Measurements from ENCODE around the gene TRMT112.

The TRMT112 gene

DNA sequence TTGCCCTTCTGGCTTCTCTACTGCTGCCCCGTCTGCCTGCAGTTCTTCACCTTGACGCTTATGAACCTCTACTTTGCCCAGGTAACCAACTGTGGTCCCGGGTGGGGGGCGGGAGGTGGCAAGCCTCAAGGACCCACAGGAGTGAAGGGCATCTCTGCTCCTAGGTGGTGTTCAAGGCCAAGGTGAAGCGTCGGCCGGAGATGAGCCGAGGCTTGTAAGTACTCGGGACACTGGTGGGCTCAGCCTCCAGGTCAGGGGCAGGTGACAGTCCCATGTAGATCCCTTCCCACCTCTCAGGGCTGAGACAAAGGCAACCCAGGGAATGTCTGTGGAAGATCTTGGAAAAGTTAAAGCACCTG is 30.6 kb downstream of the TRMT112 start:
- H3K27me3 ChIP-seq (ENCODE audit: control insufficient read depth, insufficient read depth, low read length): peaks cover 7% of the 10 kb centered on the region
- no peak overlapping the region for H3K4me3 ChIP-seq (ENCODE audit: low read length)
- H3K9ac ChIP-seq (ENCODE audit: low read length): no peak overlapping the region
- peaks cover 13% of the 10 kb centered on the region for H3K4me1 ChIP-seq (ENCODE audit: control insufficient read depth, insufficient read depth, low read length)
- H3K36me3 ChIP-seq (ENCODE audit: control insufficient read depth, insufficient read depth, low read length): peaks cover 2% of the 10 kb centered on the region
- H3K27ac ChIP-seq (ENCODE audit: low read depth, low read length): no peak overlapping the region

DNA sequence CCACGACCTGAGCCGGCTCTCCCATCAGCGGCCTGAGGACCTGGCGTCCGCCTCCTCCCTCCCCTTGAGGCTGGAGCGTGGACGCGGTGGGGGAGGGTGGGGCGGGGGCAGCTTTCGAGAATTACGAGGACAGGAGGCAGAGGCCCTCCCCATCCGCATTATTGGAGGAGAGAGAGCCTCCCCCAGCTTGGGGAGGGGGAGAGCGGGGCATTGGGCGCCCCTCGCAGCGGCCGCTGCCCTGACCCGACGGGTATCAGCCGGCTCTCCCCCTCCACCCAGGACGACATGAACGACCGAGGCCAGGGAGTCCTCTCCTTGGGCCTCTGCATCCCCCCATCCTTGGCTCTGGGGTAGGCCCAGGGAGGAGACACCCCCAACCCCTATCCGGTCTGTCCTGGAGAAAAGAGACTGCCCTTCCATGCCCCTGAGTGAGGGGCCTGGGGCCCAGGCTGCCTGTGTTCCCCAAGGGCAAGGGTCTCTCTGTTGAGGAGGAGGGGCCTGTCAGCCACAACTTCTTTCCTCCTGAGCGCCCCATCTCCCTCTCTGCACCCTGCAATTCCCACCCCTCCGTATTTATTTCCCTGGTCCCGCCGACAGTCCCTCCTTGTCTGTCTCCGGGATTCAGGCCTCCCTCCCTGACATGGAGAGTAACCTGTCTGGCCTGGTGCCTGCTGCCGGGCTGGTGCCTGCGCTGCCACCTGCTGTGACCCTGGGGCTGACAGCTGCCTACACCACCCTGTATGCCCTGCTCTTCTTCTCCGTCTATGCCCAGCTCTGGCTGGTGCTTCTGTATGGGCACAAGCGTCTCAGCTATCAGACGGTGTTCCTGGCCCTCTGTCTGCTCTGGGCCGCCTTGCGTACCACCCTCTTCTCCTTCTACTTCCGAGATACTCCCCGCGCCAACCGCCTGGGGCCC is 31.2 kb downstream of the TRMT112 start:
- peaks cover 13% of the 10 kb centered on the region for H3K4me1 ChIP-seq (ENCODE audit: control insufficient read depth, insufficient read depth, low read length)
- H3K9ac ChIP-seq (ENCODE audit: low read length): no peak overlapping the region
- peaks cover 2% of the 10 kb centered on the region for H3K36me3 ChIP-seq (ENCODE audit: control insufficient read depth, insufficient read depth, low read length)
- peaks cover 5% of the 10 kb centered on the region for H3K27me3 ChIP-seq (ENCODE audit: control insufficient read depth, insufficient read depth, low read length)
- peak overlapping the region; percentile 28 for H3K27ac ChIP-seq (ENCODE audit: low read depth, low read length)
- H3K4me3 ChIP-seq (ENCODE audit: low read length): peak overlapping the region; percentile 66

DNA sequence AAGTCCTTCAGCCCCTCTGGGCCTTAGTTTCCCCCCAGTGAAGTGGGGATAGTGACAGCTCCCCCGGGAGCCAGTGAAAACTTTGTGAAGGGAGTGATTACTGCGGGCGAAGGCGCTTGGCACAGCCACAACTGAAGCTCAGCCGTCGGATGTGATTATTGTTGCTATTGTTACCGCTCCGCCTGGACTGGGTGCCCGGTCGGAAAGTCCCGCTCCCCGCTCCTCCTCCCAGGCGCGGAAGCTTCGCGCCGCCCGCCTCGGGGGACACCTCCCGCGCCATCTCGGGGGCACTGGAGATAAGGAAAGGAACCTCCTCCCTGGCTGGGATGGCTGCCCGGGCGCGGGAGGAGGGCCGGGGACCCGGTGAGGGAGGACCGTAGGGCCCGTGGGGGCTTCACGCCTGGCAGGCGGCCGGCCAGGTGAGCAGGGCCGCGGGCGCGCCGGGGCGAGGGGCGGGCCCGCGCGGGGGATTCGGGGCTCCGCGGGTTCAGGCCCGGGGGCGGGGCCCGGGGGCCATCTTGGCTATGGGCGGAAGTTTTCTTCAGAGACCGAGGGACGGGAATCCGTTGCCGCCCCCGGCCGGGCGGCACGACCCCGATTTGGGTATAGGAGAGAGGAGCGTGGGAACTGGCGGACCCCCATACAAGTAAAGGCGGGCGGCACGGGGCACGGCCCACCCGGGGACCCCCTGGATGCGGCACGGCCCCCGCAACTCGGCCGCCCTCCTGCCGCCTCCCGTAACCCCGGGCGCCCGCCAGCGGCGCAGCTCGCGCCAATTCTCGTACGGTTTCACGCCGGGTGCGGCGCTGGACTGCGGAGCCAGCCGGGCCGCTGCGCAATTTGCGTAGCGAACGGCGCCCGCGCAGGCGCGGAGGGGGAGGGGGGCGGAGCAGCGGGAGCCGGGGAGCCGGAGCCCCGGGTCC is 32.1 kb downstream of the TRMT112 start, which contains the start of gene GPR137:
GPR137 (plus strand) TSS at position 887 of the 923 bp plus-strand sequence. CDS start 677 bp downstream, outside the sequence.
- Histone ChIP-seq H3K27ac (ENCODE audit: low read depth, low read length) (peak within 1 kb of the TSS; percentile 84), H3K4me3 (ENCODE audit: low read length) (peak within 1 kb of the TSS; percentile 84), H3K9ac (ENCODE audit: low read length) (peak within 1 kb of the TSS; percentile 53), H3K27me3 (ENCODE audit: control insufficient read depth, insufficient read depth, low read length) (no peaks in the 10 kb centered on the region), H3K4me1 (ENCODE audit: control insufficient read depth, insufficient read depth, low read length) (peaks cover 13% of the 10 kb centered on the region), H3K36me3 (ENCODE audit: control insufficient read depth, insufficient read depth, low read length) (peaks cover 2% of the 10 kb centered on the region)

DNA sequence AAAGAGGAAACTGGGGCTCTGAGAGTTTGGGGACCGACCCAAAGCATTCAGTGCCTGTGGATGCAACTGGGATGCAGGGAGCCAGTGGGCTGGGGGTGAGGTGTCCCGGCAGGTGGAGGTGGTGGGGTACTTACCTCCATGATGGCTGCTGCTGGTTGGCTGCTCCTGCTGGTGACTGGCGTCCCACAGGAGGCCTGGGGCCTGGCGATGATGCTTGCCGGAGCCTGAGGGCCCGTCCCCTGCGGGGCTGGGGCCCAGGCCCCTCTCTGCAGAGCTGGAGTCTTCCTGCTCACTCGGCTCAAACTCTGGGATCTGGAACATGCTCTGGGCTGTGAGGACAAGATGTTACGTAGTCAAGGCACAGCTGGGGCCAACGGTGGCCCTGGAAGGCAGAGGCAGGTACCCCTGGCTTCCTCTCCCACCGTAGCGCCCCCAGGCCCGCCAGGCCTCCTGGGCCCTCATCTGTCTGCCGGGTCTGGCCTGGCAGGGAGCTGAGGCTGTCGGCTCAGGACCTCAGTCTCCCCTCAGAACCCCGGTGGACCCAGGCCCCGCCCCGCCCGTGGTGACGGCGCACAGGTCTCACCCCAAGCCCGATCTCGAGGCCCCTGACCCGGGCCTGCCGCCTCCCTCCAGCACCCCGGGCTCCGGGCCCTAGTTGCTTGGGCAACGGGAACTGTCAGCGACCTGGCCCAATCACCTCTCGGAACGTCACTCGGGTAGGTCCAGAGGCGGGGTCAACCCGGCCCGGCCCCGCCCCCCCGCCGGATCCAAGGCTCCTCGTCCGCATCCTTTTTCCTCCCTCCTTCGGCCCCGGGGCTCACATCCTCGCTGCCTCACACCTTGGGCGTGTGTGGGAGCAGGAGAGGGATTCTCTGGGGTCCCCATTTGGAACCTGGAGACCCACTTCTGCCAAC is 33.1 kb downstream of the TRMT112 start, which contains the start of gene BAD:
BAD (minus strand) TSS at position 618 of the 914 bp plus-strand sequence; CDS start at position 321, 297 bp downstream.
- peaks cover 13% of the 10 kb centered on the region for H3K4me1 ChIP-seq (ENCODE audit: control insufficient read depth, insufficient read depth, low read length)
- peak within 1 kb of the TSS; percentile 84 for H3K27ac ChIP-seq (ENCODE audit: low read depth, low read length)
- H3K9ac ChIP-seq (ENCODE audit: low read length): peak within 1 kb of the TSS; percentile 63
- peak within 1 kb of the TSS; percentile 84 for H3K4me3 ChIP-seq (ENCODE audit: low read length)
- no peaks in the 10 kb centered on the region for H3K27me3 ChIP-seq (ENCODE audit: control insufficient read depth, insufficient read depth, low read length)
- H3K36me3 ChIP-seq (ENCODE audit: control insufficient read depth, insufficient read depth, low read length): peaks cover 2% of the 10 kb centered on the region

DNA sequence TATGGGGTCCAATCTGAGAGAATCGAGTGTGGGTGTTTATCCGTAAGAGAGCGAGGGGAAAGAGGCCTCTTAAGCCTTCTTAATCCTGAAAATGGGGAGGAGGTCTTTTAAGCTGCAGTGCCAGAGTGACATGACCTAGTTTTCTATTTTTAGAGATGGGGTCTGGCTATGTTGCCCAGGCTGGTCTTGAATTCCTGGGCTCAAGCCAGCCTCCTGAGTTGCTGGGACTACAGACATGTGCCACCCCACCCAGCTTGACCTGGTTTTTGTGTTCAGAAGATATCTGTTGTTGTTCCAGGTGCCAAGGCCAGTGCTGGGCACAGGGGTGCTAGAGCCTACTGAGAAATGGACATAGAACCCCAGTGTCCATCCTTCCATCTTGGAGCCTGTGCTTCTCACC is 34.3 kb downstream of the TRMT112 start:
- H3K27me3 ChIP-seq (ENCODE audit: control insufficient read depth, insufficient read depth, low read length): no peaks in the 10 kb centered on the region
- H3K4me1 ChIP-seq (ENCODE audit: control insufficient read depth, insufficient read depth, low read length): peaks cover 13% of the 10 kb centered on the region
- no peak overlapping the region for H3K27ac ChIP-seq (ENCODE audit: low read depth, low read length)
- peak overlapping the region; percentile 40 for H3K4me3 ChIP-seq (ENCODE audit: low read length)
- peaks cover under 1% of the 10 kb centered on the region for H3K36me3 ChIP-seq (ENCODE audit: control insufficient read depth, insufficient read depth, low read length)
- H3K9ac ChIP-seq (ENCODE audit: low read length): peak overlapping the region; percentile 2

DNA sequence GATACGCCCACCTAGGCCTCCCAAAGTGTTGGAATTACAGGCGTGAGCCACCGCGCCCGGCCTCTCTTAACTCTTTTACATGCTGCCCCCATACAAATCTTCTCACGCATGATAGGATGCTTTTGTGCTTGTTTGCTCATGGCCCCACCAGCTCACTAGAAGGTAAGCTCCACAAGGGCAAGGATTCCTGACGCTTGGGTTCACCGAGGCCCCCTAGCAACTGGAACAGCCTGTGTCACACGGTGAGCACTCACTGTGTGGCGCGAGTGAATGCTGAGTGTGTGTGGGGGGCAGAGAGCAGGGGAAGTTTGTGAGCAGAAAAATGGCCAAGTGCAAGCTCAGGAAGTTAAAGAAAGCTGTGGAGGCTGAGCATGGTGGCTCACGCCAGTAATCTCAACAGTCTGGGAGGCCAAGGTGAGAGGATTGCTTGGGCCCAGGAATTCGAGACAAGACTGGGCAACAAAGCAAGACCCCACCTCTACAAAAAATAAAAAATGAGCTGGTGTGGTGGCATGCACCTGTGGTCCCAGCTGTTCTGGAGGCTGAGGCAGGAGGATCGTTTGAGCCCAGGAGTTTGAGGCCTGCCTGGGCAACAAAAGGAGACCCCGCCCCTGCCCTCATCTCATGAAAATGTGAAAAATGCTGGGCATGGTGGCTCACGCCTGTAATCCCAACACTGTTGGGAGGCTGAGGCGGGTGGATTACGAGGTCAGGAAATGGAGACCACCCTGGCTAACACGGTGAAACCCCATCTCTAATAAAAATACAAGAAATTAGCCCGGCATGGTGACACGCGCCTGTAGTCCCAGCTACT is 35.2 kb downstream of the TRMT112 start:
- Histone ChIP-seq H3K4me3 (ENCODE audit: low read length) (no peak overlapping the region), H3K36me3 (ENCODE audit: control insufficient read depth, insufficient read depth, low read length) (no peaks in the 10 kb centered on the region), H3K9ac (ENCODE audit: low read length) (no peak overlapping the region), H3K27me3 (ENCODE audit: control insufficient read depth, insufficient read depth, low read length) (no peaks in the 10 kb centered on the region), H3K4me1 (ENCODE audit: control insufficient read depth, insufficient read depth, low read length) (peaks cover 13% of the 10 kb centered on the region), H3K27ac (ENCODE audit: low read depth, low read length) (no peak overlapping the region)

DNA sequence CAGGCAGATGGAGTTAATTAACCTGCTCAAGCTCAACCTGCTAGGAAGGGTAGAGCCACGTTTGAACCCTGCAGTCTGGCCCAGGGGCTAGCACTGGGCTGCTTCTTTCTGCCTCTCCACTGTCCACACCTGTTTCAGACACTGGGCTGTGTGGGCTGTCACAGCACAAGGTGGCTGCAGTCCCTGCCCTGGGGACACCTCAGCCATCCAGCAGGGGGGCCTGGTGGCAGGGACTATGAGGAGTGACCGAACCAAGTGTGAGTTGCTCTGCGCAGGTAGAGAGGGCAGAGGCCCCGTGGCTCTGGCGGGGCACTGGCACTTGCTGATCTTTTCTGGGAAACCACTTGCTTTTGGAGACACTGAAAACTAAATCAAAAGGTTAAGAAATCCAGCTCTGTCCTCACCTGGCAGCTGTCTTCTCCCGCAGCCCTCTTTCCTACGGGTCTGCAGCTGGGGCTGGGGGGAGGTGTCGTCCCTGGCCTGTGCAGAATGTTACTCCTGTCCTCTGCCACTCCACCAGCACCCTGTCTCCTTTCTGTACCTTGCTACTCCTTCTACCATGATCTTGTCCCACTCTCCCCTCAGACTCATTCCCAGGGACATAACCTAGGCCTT is 38.7 kb downstream of the TRMT112 start:
- Histone ChIP-seq H3K4me3 (ENCODE audit: low read length) (no peak overlapping the region), H3K4me1 (ENCODE audit: control insufficient read depth, insufficient read depth, low read length) (peaks cover 4% of the 10 kb centered on the region), H3K36me3 (ENCODE audit: control insufficient read depth, insufficient read depth, low read length) (peaks cover 7% of the 10 kb centered on the region), H3K9ac (ENCODE audit: low read length) (no peak overlapping the region), H3K27me3 (ENCODE audit: control insufficient read depth, insufficient read depth, low read length) (no peaks in the 10 kb centered on the region), H3K27ac (ENCODE audit: low read depth, low read length) (no peak overlapping the region)

DNA sequence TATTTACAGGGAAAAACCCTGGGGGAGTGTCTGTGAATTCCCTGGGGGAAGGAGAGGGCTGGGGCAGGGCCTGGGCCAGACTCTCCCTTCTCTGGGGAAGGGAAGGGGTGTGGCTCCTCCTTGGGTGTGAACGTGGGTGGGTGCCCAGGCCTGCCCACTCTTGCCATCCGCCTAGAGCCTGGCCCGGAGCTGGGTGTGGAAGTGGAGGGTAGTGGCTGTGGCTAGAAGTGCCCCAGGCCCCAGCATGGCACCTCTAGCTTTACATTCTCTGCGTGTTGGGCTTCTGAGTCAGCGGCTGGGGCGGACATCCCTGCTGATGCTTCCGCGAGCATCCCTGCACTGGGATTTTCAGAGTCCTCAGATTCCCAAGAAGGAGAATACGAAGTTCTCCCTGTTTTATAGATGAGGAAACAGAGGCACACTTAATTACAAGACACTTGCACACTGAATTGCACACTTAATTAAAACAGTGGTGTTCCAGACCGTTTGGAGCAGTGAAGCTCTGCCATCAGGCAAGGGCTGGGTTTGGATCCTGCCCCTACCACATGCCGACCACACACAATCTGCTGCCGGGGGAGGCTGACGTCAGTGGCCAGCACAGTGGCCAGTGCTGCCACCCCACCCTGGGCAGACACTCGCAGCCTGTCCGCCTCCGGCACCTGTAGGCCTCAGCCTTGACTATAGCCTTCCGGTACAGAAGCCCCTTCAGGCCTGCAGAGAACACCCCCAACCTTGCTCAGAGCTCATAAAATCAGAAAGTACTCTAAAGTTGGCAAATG is 40.5 kb downstream of the TRMT112 start:
- Histone ChIP-seq H3K4me1 (ENCODE audit: control insufficient read depth, insufficient read depth, low read length) (peaks cover 2% of the 10 kb centered on the region), H3K36me3 (ENCODE audit: control insufficient read depth, insufficient read depth, low read length) (peaks cover 7% of the 10 kb centered on the region), H3K27me3 (ENCODE audit: control insufficient read depth, insufficient read depth, low read length) (no peaks in the 10 kb centered on the region), H3K27ac (ENCODE audit: low read depth, low read length) (no peak overlapping the region), H3K4me3 (ENCODE audit: low read length) (no peak overlapping the region), H3K9ac (ENCODE audit: low read length) (no peak overlapping the region)

DNA sequence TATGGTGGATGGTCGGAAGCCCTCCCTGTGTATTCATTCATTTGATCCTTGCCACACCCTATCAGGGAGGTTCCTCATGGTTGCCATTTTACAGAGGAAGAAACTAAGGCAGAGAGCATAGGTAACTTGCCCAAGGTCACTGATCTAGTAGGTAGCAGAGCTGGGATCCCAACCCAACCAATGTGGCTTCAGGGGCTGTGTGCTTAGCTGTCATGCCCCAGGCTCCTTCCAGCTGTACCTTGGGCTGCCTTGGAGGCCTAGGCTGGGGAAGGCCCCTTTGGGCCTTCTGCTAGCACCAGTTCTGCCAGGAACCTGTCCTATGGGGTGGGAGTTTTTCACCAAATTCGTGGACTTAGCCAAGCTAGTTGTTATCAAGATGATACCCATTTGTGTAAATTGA is 41.5 kb downstream of the TRMT112 start:
- peaks cover 4% of the 10 kb centered on the region for H3K4me1 ChIP-seq (ENCODE audit: control insufficient read depth, insufficient read depth, low read length)
- no peak overlapping the region for H3K27ac ChIP-seq (ENCODE audit: low read depth, low read length)
- no peak overlapping the region for H3K9ac ChIP-seq (ENCODE audit: low read length)
- H3K27me3 ChIP-seq (ENCODE audit: control insufficient read depth, insufficient read depth, low read length): no peaks in the 10 kb centered on the region
- H3K36me3 ChIP-seq (ENCODE audit: control insufficient read depth, insufficient read depth, low read length): peaks cover 7% of the 10 kb centered on the region
- no peak overlapping the region for H3K4me3 ChIP-seq (ENCODE audit: low read length)

DNA sequence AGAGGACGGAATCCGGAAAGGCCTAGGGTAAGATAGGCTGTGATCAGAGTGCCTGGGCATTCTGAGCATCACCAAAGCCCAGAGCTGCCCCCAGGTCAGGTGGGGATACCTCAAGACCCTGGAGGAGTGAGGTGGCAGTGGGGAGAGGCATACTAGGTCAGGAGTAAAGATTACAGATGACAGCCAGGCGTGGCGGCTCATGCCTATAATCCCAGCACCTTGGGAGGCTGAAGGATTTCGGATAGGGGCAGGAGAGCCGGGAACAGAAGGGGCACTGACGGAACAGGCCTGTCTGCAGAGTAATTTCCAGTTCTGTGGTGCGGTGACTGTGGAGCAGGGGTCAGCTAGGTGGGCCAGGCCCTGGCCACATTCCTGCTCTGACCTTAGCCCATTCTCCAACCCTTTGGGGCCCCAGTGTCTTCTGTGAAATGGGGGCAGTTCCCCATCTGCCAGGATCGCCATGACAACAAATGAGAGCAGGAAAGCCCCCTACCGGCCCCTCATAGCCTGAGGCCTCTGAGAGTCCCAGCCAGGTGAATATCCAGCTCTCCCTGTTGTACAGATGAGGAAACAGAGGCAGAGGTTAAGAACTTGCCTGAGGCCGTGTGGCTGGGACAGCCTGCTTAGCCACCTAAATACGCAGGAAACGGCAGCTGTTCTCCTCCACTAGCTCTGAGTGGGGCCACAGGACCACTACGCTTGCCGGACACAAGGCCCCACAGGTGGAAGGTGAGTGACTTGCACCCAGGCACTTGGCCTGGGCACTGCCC is 42.1 kb downstream of the TRMT112 start:
- H3K4me3 ChIP-seq (ENCODE audit: low read length): no peak overlapping the region
- peaks cover 7% of the 10 kb centered on the region for H3K36me3 ChIP-seq (ENCODE audit: control insufficient read depth, insufficient read depth, low read length)
- H3K27ac ChIP-seq (ENCODE audit: low read depth, low read length): no peak overlapping the region
- H3K4me1 ChIP-seq (ENCODE audit: control insufficient read depth, insufficient read depth, low read length): peaks cover 4% of the 10 kb centered on the region
- H3K27me3 ChIP-seq (ENCODE audit: control insufficient read depth, insufficient read depth, low read length): no peaks in the 10 kb centered on the region
- peak overlapping the region; percentile 6 for H3K9ac ChIP-seq (ENCODE audit: low read length)

Data from rectal smooth muscle tissue (tissue), 1 donor.